ENCODE measurements around the gene ATG5.
A peak's percentile ranks its signal among the peaks of the same experiment; 100 is the strongest.

Gene ATG5

GRCh38 chr6:106339334-106340029 lies 13.9 kb upstream of the ATG5 start:
- peaks cover 7% of the 10 kb centered on the region for H3K4me1 Mint-ChIP-seq
- H3K27ac Mint-ChIP-seq (ENCODE audit: low read depth), result no peak overlapping the region
- no peaks in the 10 kb centered on the region for H3K9me3 Mint-ChIP-seq
- H3K36me3 Mint-ChIP-seq (ENCODE audit: insufficient read depth), result no peaks in the 10 kb centered on the region
- ATAC-seq (replicated peaks; ENCODE audit: extremely low read depth, poor library complexity, severe bottlenecking) (peak; percentile 74), DNase-seq (ENCODE audit: low spot score in 2 of 2) (peak in 1 of 2 donors; percentile 12)
- H3K4me3 Mint-ChIP-seq, result peak overlapping the region; percentile 16
- H3K27me3 Mint-ChIP-seq, result peaks cover 29% of the 10 kb centered on the region

DNA sequence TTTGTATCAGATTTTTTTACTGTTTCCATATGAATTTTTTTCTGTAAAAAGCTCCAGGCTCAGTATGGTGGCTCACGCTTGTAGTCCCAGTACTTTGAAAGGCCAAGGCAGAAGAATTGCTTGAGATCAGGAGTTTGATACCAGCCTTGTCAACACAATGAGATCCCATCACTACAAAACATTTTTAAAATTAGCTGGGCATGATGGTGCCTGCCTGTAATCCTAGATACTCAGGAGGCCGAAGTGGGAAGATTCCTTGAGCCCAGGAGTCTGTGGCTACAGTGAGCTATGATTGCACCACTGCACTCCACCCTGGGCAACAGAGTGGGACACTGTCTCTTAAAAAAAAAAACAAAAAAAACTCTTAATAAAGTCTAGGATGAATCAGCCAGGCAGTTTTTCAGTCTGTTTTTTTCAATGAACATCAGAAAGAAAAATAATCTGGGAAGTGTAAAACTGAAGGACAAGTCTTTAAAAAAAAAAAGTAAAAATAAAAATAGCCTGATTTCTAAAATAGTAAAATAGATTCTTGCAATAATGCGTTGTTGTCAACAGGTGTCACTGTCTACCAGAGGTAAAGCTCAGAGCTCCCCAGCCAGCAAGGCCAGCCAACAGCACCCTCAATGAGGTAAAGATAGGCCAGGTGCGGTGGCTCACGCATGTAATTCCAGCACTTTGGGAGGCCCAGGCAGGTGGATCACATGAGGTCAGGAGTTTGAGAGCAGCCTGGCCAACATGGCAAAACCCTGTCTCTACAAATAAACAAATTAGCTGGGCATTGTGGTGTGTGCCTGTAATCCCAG lies 9.3 kb upstream of the ATG5 start:
- DNase-seq (ENCODE audit: low spot score in 2 of 2) (peak in 1 of 2 donors; percentile 26), ATAC-seq (replicated peaks; ENCODE audit: extremely low read depth, poor library complexity, severe bottlenecking) (peak; percentile 64)
- Mint-ChIP-seq H3K4me1 (peaks cover 7% of the 10 kb centered on the region), H3K27ac (ENCODE audit: low read depth) (no peak overlapping the region), H3K9me3 (no peaks in the 10 kb centered on the region), H3K4me3 (no peak overlapping the region), H3K27me3 (peaks cover 26% of the 10 kb centered on the region), H3K36me3 (ENCODE audit: insufficient read depth) (no peaks in the 10 kb centered on the region)

GRCh38 chr6:106324726-106325335 lies 729 bp downstream of the ATG5 start:
- Mint-ChIP-seq H3K27me3 (peaks cover 5% of the 10 kb centered on the region), H3K4me1 (peaks cover 49% of the 10 kb centered on the region)
- DNase-seq (ENCODE audit: low spot score in 2 of 2), result no peak

DNA sequence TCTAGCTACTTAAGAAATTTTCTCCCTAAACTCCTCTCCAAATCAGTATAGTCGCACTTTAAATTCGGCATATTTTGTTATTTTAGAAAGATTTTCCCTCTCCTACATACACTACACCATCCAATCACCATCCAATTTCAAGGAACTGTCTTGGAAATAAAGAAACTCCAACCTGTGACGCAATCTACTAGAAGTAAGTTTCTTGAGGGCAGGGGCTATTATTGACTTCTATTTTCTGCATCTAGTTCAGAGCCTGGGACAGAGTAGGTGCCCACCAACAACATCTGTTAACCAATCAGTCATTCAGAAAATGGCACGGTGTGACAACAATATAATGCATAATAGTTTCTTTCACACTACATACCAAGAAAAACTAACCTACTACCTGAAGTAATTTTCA lies 3.6 kb downstream of the ATG5 start:
- Mint-ChIP-seq H3K9me3 (no peaks in the 10 kb centered on the region), H3K27ac (ENCODE audit: low read depth) (no peak overlapping the region), H3K36me3 (ENCODE audit: insufficient read depth) (peaks cover 10% of the 10 kb centered on the region), H3K4me3 (no peak overlapping the region), H3K4me1 (peaks cover 63% of the 10 kb centered on the region), H3K27me3 (no peaks in the 10 kb centered on the region)
- DNase-seq (ENCODE audit: low spot score in 2 of 2) (no peak), ATAC-seq (replicated peaks; ENCODE audit: extremely low read depth, poor library complexity, severe bottlenecking) (no peak)

More at GRCh38 chr6:106324726-106325335, 729 bp downstream of the ATG5 start:
- no peak for ATAC-seq (replicated peaks; ENCODE audit: extremely low read depth, poor library complexity, severe bottlenecking)
- peaks cover 10% of the 10 kb centered on the region for H3K36me3 Mint-ChIP-seq (ENCODE audit: insufficient read depth)
- peak overlapping the region; percentile 95 for H3K27ac Mint-ChIP-seq (ENCODE audit: low read depth)
- no peaks in the 10 kb centered on the region for H3K9me3 Mint-ChIP-seq
- H3K4me3 Mint-ChIP-seq, result peak overlapping the region; percentile 98

DNA sequence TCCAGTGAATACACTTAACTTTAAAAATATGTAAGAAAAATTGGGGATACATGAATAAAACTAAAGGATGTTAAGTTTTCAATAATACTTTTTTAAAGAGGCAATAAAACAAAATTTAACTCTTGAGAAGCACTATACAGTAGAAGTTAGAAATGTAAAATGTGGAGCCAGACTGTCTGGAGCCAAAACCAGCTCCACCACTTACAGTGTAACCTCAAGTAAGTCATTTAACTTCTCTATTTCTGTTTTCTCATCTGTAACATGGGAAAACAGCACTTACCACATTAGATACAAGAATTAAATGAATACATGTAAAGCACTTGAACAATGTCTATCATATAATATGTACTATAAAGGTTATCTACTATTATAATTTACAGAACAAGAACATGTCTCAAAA lies 6.7 kb downstream of the ATG5 start:
- H3K27ac Mint-ChIP-seq (ENCODE audit: low read depth), result no peak overlapping the region
- H3K9me3 Mint-ChIP-seq, result no peaks in the 10 kb centered on the region
- H3K27me3 Mint-ChIP-seq, result no peaks in the 10 kb centered on the region
- ATAC-seq (replicated peaks; ENCODE audit: extremely low read depth, poor library complexity, severe bottlenecking) (no peak), DNase-seq (ENCODE audit: low spot score in 2 of 2) (no peak)
- peaks cover 53% of the 10 kb centered on the region for H3K4me1 Mint-ChIP-seq
- H3K36me3 Mint-ChIP-seq (ENCODE audit: insufficient read depth), result peaks cover 10% of the 10 kb centered on the region
- no peak overlapping the region for H3K4me3 Mint-ChIP-seq

DNA sequence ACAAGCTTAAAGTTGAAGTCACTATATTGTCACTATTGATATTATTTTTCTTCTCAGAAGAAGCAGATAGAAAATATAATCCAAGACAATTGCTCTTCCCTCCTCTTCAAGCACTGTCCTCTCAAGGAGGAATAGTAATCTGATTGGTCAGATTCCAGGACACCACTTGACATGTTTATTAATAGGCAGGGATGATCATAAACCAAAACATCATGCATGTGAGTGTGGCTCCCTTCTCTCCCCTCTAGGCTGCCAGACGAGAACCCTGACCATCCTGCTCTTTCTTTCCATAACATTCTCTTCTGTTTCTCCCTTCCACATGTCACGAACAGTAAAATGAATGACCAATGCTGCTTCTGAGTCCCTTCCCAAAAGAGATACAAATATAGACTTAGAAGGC lies 7.5 kb downstream of the ATG5 start:
- DNase-seq (ENCODE audit: low spot score in 2 of 2), result no peak
- H3K4me1 Mint-ChIP-seq, result peaks cover 51% of the 10 kb centered on the region
- no peak for ATAC-seq (replicated peaks; ENCODE audit: extremely low read depth, poor library complexity, severe bottlenecking)
- peak overlapping the region; percentile 3 for H3K27ac Mint-ChIP-seq (ENCODE audit: low read depth)
- no peaks in the 10 kb centered on the region for H3K27me3 Mint-ChIP-seq
- H3K9me3 Mint-ChIP-seq, result no peaks in the 10 kb centered on the region
- H3K36me3 Mint-ChIP-seq (ENCODE audit: insufficient read depth), result peaks cover 12% of the 10 kb centered on the region
- H3K4me3 Mint-ChIP-seq, result no peak overlapping the region

GRCh38 chr6:106316375-106316766 lies 9.2 kb downstream of the ATG5 start:
- no peaks in the 10 kb centered on the region for H3K9me3 Mint-ChIP-seq
- no peak for ATAC-seq (replicated peaks; ENCODE audit: extremely low read depth, poor library complexity, severe bottlenecking)
- H3K4me1 Mint-ChIP-seq, result peaks cover 53% of the 10 kb centered on the region
- no peak overlapping the region for H3K4me3 Mint-ChIP-seq
- peak overlapping the region; percentile 29 for H3K27ac Mint-ChIP-seq (ENCODE audit: low read depth)
- no peak for DNase-seq (ENCODE audit: low spot score in 2 of 2)
- peaks cover 17% of the 10 kb centered on the region for H3K36me3 Mint-ChIP-seq (ENCODE audit: insufficient read depth)
- H3K27me3 Mint-ChIP-seq, result no peaks in the 10 kb centered on the region

- ATAC-seq (replicated peaks; ENCODE audit: extremely low read depth, poor library complexity, severe bottlenecking), result no peak
Observed at GRCh38 chr6:106315765-106316374, 9.7 kb downstream of the ATG5 start.

GRCh38 chr6:106309766-106310373 lies 15.7 kb downstream of the ATG5 start:
- H3K9me3 Mint-ChIP-seq, result no peaks in the 10 kb centered on the region
- DNase-seq (ENCODE audit: low spot score in 2 of 2) (no peak), ATAC-seq (replicated peaks; ENCODE audit: extremely low read depth, poor library complexity, severe bottlenecking) (no peak)
- H3K36me3 Mint-ChIP-seq (ENCODE audit: insufficient read depth), result peaks cover 21% of the 10 kb centered on the region
- peaks cover 49% of the 10 kb centered on the region for H3K4me1 Mint-ChIP-seq
- H3K4me3 Mint-ChIP-seq, result no peak overlapping the region
- H3K27ac Mint-ChIP-seq (ENCODE audit: low read depth), result no peak overlapping the region
- no peaks in the 10 kb centered on the region for H3K27me3 Mint-ChIP-seq

More at GRCh38 chr6:106315765-106316374, 9.7 kb downstream of the ATG5 start:
- H3K9me3 Mint-ChIP-seq, result no peaks in the 10 kb centered on the region
- H3K4me1 Mint-ChIP-seq, result peaks cover 56% of the 10 kb centered on the region
- no peak overlapping the region for H3K27ac Mint-ChIP-seq (ENCODE audit: low read depth)
- DNase-seq (ENCODE audit: low spot score in 2 of 2), result no peak
- no peaks in the 10 kb centered on the region for H3K27me3 Mint-ChIP-seq
- peaks cover 18% of the 10 kb centered on the region for H3K36me3 Mint-ChIP-seq (ENCODE audit: insufficient read depth)
- no peak overlapping the region for H3K4me3 Mint-ChIP-seq

GRCh38 chr6:106308985-106309384 lies 16.6 kb downstream of the ATG5 start:
- Mint-ChIP-seq H3K27ac (ENCODE audit: low read depth) (no peak overlapping the region), H3K27me3 (no peaks in the 10 kb centered on the region)
- DNase-seq (ENCODE audit: low spot score in 2 of 2), result no peak

GRCh38 chr6:106305740-106306139 lies 19.8 kb downstream of the ATG5 start:
- no peak overlapping the region for H3K4me3 Mint-ChIP-seq
- no peaks in the 10 kb centered on the region for H3K27me3 Mint-ChIP-seq
- H3K36me3 Mint-ChIP-seq (ENCODE audit: insufficient read depth), result peaks cover 8% of the 10 kb centered on the region
- H3K27ac Mint-ChIP-seq (ENCODE audit: low read depth), result no peak overlapping the region
- no peaks in the 10 kb centered on the region for H3K9me3 Mint-ChIP-seq
- peaks cover 22% of the 10 kb centered on the region for H3K4me1 Mint-ChIP-seq
- ATAC-seq (replicated peaks; ENCODE audit: extremely low read depth, poor library complexity, severe bottlenecking), result no peak
- no peak for DNase-seq (ENCODE audit: low spot score in 2 of 2)

More at GRCh38 chr6:106308985-106309384, 16.6 kb downstream of the ATG5 start:
- peaks cover 49% of the 10 kb centered on the region for H3K4me1 Mint-ChIP-seq
- H3K9me3 Mint-ChIP-seq, result no peaks in the 10 kb centered on the region
- ATAC-seq (replicated peaks; ENCODE audit: extremely low read depth, poor library complexity, severe bottlenecking), result no peak
- H3K36me3 Mint-ChIP-seq (ENCODE audit: insufficient read depth), result peaks cover 18% of the 10 kb centered on the region
- H3K4me3 Mint-ChIP-seq, result no peak overlapping the region

DNA sequence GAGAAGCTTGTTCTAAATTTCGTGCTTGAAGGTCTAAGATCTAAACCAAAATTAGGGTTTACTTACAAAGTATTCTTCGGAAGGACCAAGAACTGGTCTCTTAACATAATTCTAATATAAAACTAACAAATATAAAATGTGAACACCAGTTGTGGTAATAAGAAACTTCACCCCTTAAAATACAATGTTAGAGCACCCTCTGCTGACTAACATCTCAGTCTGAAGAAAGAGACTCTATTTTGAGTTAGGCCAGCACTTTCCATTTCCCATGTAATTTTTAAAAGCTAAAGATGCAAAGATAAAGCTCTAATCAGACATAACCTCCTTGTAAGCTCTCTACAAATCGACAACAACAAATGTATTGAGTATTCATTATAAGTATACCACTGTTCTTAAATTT lies 24.6 kb downstream of the ATG5 start:
- DNase-seq (ENCODE audit: low spot score in 2 of 2), result no peak

More for the DNA sequence above, 24.6 kb downstream of the ATG5 start:
- Mint-ChIP-seq H3K4me3 (no peak overlapping the region), H3K27ac (ENCODE audit: low read depth) (no peak overlapping the region), H3K27me3 (no peaks in the 10 kb centered on the region), H3K9me3 (no peaks in the 10 kb centered on the region), H3K36me3 (ENCODE audit: insufficient read depth) (peaks cover 2% of the 10 kb centered on the region), H3K4me1 (peaks cover 12% of the 10 kb centered on the region)
- no peak for ATAC-seq (replicated peaks; ENCODE audit: extremely low read depth, poor library complexity, severe bottlenecking)
